Stomach (tissue), 9 donors: ENCODE results near the gene NTRK2. TPM values are rescaled to one million over a fixed set of nuclear protein-coding genes. Genes with fewer than 3 reads are reported as not detected.

Experiments
- DNase-seq, 2 donors: peaks; one replicate each; pipeline versions ENCODE4 v3.0.0 to v3.0.0-alpha.2; 2013 to 2019
- H3K27ac ChIP-seq, 5 donors: fragments of 200-600 bp in 4 of 5; sonication (generic) in 4 of 5; one replicate each; pipeline ENCODE4 v1.5.1; 2013 to 2019; ENCODE audit warnings: mild to moderate bottlenecking in 1 of 5, moderate library complexity in 1 of 5
- H3K27me3 ChIP-seq, 3 donors: fragments of 200-600 bp; sonication (generic); one replicate each; pipeline ENCODE4 v1.5.1; 2017 to 2019; ENCODE audit warnings: mixed run types in 1 of 3
- H3K36me3 ChIP-seq, 4 donors: fragments of 200-600 bp; sonication (generic); 1 replicate in 3 of 4; 2 replicates in 1 of 4; pipeline ENCODE4 v1.5.1; 2016 to 2019
- H3K4me1 ChIP-seq, 4 donors: fragments of 200-600 bp; sonication (generic); one replicate each; pipeline ENCODE4 v1.5.1; 2016 to 2019
- H3K4me3 ChIP-seq, 4 donors: fragments of 200-600 bp; sonication (generic) in 3 of 4; one replicate each; pipeline ENCODE4 v1.5.1; 2016 to 2019; ENCODE audit warnings: mild to moderate bottlenecking in 1 of 4
- H3K9me3 ChIP-seq, 4 donors: fragments of 200-600 bp; sonication (generic); one replicate each; pipeline ENCODE4 v1.5.1; 2016 to 2019
- CTCF ChIP-seq, 7 experiments: fragments of 450-650 bp in 4 of 7; fragments of 200-600 bp in 3 of 7; sonication (generic) in 3 of 7; IDR thresholded peaks; one replicate each; pipeline ENCODE4 v1.5.1; 2016 to 2019; ENCODE audit warnings: antibody characterized with exemption in 7 of 7, control low read depth in 2 of 7, mild to moderate bottlenecking in 1 of 7
- EP300 ChIP-seq: sonication (generic); formaldehyde crosslinking; IDR thresholded peaks from one replicate; pipeline ENCODE4 v1.6.1; 2017; ENCODE audit warnings: antibody characterized with exemption
- POLR2A ChIP-seq, 4 donors: fragments of 450-650 bp; IDR thresholded peaks; one replicate each; pipeline ENCODE4 v1.6.1; 2016; ENCODE audit warnings: antibody characterized with exemption in 4 of 4, control low read depth in 2 of 4, mild to moderate bottlenecking in 1 of 4, moderate library complexity in 1 of 4
- POLR2AphosphoS5 ChIP-seq, 3 donors: sonication (generic); formaldehyde crosslinking; IDR thresholded peaks; one replicate each; pipeline ENCODE4 v1.6.1; 2016; ENCODE audit warnings: antibody characterized with exemption in 3 of 3
- WGBS, 5 donors: extraction: QIAGEN DNeasy Blood & Tissue Kit in 3 of 5; methylation state at CpG; one replicate each; pipeline versions ENCODE4 v1.1.5 to v1.1.7; 2013 to 2018; 5-methylcytosine and 5-hydroxymethylcytosine counted together
- intact Hi-C: fragments of 100-400 bp; cut with DNase I; formaldehyde crosslinking; loops from one replicate; pipeline ENCODE4 v1.15.1; 2023; ENCODE audit warnings: low total_unique reads
- polyA plus RNA-seq, 3 donors: library from polyadenylated mRNA; stranded (reverse); fragments of 200-250 nt; gene quantifications; one replicate each; pipeline ENCODE4 v1.2.3, GENCODE V29; 2013
- total RNA-seq, 5 donors: library from RNA; depleted of rRNA; stranded (reverse); fragments of >200 nt; gene quantifications; one replicate each; pipeline versions ENCODE4 v1.1.0 to v1.2.3, GENCODE V29; 2014 to 2016
- donor health status: healthy with polysubstance abuse.
- donor health status: Bipolar disorder and iron deficiency.
- donor health status: healthy.

Gene NTRK2
- total and polyA plus RNA-seq, 8 donors: 0.06 to 8.8 (median 2.6) TPM

- no peak for DNase-seq
- Histone ChIP-seq H3K4me1 (no peaks in the 10 kb centered on the region), H3K27ac (no peak overlapping the region), H3K9me3 (no peaks in the 10 kb centered on the region), H3K36me3 (no peaks in the 10 kb centered on the region), H3K27me3 (peaks cover 0 to 11% (median 0%) of the 10 kb centered on the region in 3 donors), H3K4me3 (no peak overlapping the region)
- 84 to 90% (median 87%) methylated on average over 5 of the region's 5 CpGs for WGBS, 5 donors
- intact Hi-C loops: no loop called here
- TF ChIP-seq CTCF (IDR thresholded peaks at IDR 0.05): no peak
- TF ChIP-seq EP300: no peak
- no peak for TF ChIP-seq POLR2AphosphoS5 (IDR thresholded peaks at IDR 0.05)
- TF ChIP-seq POLR2A (IDR thresholded peaks at IDR 0.05): no peak
Observed at GRCh38 chr9:84959339-84959738, 289.8 kb downstream of the NTRK2 start.

DNA sequence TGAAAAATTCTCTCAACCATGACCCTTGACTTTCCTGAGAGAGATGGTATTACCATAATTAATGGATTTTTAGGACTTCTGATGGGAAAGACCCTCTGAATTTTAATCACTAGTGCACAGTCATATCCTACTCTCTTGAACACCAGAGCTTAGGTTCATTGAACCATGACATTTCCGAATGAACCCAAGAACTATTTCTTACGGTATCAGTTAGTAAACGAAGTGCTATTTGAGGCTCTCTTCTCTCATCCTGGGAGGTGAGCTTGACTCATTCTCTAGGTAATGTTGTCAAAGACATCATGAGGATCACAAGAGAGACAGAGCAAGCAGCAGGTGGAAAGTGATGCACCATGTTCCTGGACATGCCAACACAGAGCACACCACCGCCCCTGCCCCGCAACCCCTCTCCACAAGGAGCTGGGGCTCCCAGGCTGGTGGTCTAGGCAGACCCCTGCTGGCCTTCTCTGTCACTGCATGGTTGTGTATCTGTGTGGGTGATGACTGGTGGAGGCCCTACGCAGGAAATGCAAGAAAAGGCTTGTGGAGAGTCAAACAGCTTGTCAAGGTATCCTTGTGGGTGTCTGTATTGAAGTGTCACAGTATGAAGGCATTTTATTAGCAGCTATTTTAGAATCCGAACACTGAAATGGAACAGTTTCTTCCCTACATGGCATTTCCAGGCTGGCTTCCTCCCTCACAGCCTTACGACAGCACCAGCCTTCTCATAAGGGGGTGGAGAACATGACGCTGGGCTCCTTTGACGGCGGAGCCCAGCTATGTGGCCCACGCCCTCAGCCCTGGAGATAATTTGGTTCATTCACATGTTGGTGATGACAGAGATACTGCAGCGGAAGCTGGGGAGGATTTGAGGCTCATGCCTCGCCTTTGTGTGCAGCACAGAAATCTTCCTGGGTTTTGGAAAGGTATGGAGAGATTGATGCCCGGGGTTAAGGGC is 297.6 kb downstream of the NTRK2 start:
- H3K27me3 ChIP-seq: peaks cover 0 to 17% (median 0%) of the 10 kb centered on the region in 3 donors
- no peaks in the 10 kb centered on the region for H3K9me3 ChIP-seq
- no peak for TF ChIP-seq POLR2A (IDR thresholded peaks at IDR 0.05)
- TF ChIP-seq EP300: no peak
- no peak for TF ChIP-seq POLR2AphosphoS5 (IDR thresholded peaks at IDR 0.05)
- no peak for TF ChIP-seq CTCF (IDR thresholded peaks at IDR 0.05)
- no peak for DNase-seq
- no peak overlapping the region for H3K27ac ChIP-seq
- intact Hi-C loops: no loop called here
- H3K4me1 ChIP-seq: no peaks in the 10 kb centered on the region
- H3K36me3 ChIP-seq: no peaks in the 10 kb centered on the region
- WGBS, 5 donors: 82 to 88% (median 84%) methylated on average over 14 to 15 of the region's 15 CpGs
- no peak overlapping the region for H3K4me3 ChIP-seq

GRCh38 chr9:84969084-84969483 is 299.6 kb downstream of the NTRK2 start:
- 48 to 63% (median 54%) methylated on average over 4 of the region's 4 CpGs for WGBS, 5 donors
- TF ChIP-seq CTCF (IDR thresholded peaks at IDR 0.05) (no peak), POLR2A (IDR thresholded peaks at IDR 0.05) (no peak), EP300 (no peak), POLR2AphosphoS5 (IDR thresholded peaks at IDR 0.05) (no peak)
- DNase-seq: peak in 1 of 2 donors; percentile 38

DNA sequence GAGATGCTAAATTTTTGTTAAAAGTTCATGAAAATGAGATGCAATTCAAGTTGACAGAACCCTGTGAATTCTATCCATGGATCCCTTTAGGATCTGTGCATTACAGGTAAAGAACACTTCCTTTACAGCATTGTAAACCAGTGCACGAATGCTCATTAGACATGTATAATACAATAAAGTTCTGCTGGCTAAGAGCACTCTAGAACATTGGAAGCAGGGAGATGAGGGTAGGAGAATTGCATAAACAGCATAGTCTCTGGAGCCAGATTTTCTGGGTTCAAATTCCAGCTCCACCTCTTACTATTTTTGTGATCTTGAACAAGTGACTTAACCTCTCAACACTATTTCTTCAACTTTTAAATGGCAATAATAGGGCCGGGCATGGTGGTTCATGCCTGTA is 300.2 kb downstream of the NTRK2 start:
- Histone ChIP-seq H3K27me3 (peaks cover 0 to 22% (median 0%) of the 10 kb centered on the region in 3 donors), H3K9me3 (no peaks in the 10 kb centered on the region), H3K27ac (no peak overlapping the region), H3K4me3 (no peak overlapping the region), H3K36me3 (no peaks in the 10 kb centered on the region), H3K4me1 (no peaks in the 10 kb centered on the region)
- no peak for DNase-seq
- intact Hi-C loops: no loop called here
- 84 to 97% (median 91%) methylated on average over 2 of the region's 2 CpGs for WGBS, 5 donors
- no peak for TF ChIP-seq EP300
- TF ChIP-seq POLR2AphosphoS5 (IDR thresholded peaks at IDR 0.05): no peak
- no peak for TF ChIP-seq CTCF (IDR thresholded peaks at IDR 0.05)
- no peak for TF ChIP-seq POLR2A (IDR thresholded peaks at IDR 0.05)

More at GRCh38 chr9:84969084-84969483, 299.6 kb downstream of the NTRK2 start:
- Histone ChIP-seq H3K4me3 (no peak overlapping the region), H3K36me3 (no peaks in the 10 kb centered on the region), H3K9me3 (no peaks in the 10 kb centered on the region), H3K27me3 (peaks cover 0 to 17% (median 0%) of the 10 kb centered on the region in 3 donors), H3K4me1 (no peaks in the 10 kb centered on the region), H3K27ac (no peak overlapping the region)
- intact Hi-C loops: no loop called here
